GM15510 (cell line): ENCODE results near the gene UBE2J2.
A peak's percentile ranks its signal among the peaks of the same experiment; 100 is the strongest.

Source experiments
- POLR2A ChIP-seq: IDR thresholded peaks from 3 replicates; pipeline ENCODE4 v1.6.1; 2011; ENCODE audit warnings: borderline replicate concordance; ENCODE audit not compliant: insufficient read length; ENCODE audit errors: extremely low read depth

UBE2J2 gene

GRCh38 chr1:1312450-1313314, 39.0 kb upstream of the UBE2J2 start:
- TF ChIP-seq POLR2A = no peak

DNA sequence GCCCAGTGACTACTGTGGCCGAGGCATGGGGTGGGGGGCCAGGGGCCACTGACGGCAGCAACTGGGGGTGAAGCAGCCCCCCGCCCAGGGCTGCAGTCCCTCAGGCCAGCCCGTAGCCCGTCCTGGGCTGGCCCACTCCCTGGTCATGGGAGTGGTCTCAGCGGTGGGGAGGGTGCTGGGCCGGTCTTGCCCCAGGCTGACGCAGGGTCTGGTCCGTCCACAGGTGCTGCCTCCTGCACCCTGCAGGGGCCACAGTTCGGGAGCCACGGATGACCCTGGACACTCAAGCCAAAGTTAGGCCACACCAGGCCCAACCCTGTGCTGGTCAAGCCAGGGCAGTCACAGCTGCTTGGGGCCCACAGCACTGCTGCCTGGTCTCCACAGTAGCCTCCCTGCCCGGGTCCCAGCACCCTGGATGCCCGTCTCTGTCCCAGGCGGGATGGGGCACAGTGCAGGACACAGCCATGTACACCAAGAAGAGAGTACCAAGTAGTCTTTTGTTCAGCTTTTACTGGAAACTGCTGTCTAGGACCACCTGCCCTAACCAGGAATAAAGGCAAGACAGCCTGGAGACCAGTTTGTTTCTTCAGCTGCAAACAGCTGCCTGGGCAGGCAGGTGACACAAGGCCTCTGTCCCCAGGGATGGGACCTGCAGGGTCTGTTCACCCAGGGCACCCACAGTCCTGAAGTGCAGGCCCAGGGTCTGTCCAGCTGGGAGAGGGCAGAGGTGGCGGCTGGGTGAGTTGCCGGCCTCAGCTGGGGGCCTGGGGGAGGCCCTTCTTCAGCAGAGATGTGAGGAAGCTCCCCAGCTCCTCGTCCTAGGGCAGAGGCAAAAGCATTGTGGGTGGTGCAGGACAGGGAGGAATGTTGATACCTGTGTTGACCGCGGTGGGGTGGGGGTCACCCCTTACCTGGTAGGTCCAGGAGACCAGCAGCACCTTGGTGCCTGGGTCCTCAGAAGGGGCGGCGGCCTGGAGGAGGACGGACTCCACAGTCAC, 37.8 kb upstream of the UBE2J2 start:
- peak; percentile 15 for TF ChIP-seq POLR2A

- no peak for TF ChIP-seq POLR2A
These were observed 36.9 kb upstream of the UBE2J2 start for GRCh38 chr1:1310476-1311053.

DNA sequence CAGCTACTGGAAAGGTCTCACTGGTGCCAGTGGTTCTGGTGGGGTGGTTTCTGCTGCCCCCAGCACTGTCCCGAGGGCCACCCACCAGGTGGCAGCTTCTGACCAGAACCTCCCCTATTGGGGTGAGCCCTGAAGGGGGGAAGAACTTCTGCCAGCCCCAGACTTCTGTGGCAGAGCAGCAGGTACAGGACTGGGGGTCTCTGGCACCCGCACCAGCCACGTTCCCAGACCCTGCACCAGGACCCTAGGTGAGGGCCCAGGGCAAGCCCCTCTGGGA, 36.4 kb upstream of the UBE2J2 start:
- TF ChIP-seq POLR2A = no peak

- no peak for TF ChIP-seq POLR2A
These were observed 35.8 kb upstream of the UBE2J2 start for GRCh38 chr1:1309251-1310108.

GRCh38 chr1:1308756-1309250, 35.1 kb upstream of the UBE2J2 start:
- TF ChIP-seq POLR2A = no peak

- TF ChIP-seq POLR2A = peak; percentile 75
These were observed 34.5 kb upstream of the UBE2J2 start, which contains the start of the genes ACAP3 and PUSL1 for GRCh38 chr1:1307923-1308755. Gene ACAP3 (minus strand): TSS chr1:1307930. CDS start chr1:1307815, 115 bp downstream. Gene PUSL1 (plus strand): TSS chr1:1308597. CDS start chr1:1308644, 47 bp downstream.

GRCh38 chr1:1307261-1307922, 33.7 kb upstream of the UBE2J2 start:
- TF ChIP-seq POLR2A = peak; percentile 34

- TF ChIP-seq POLR2A = no peak
These were observed 33.1 kb upstream of the UBE2J2 start for GRCh38 chr1:1306661-1307260.

- no peak for TF ChIP-seq POLR2A
These were observed 32.5 kb upstream of the UBE2J2 start for GRCh38 chr1:1306070-1306660.

DNA sequence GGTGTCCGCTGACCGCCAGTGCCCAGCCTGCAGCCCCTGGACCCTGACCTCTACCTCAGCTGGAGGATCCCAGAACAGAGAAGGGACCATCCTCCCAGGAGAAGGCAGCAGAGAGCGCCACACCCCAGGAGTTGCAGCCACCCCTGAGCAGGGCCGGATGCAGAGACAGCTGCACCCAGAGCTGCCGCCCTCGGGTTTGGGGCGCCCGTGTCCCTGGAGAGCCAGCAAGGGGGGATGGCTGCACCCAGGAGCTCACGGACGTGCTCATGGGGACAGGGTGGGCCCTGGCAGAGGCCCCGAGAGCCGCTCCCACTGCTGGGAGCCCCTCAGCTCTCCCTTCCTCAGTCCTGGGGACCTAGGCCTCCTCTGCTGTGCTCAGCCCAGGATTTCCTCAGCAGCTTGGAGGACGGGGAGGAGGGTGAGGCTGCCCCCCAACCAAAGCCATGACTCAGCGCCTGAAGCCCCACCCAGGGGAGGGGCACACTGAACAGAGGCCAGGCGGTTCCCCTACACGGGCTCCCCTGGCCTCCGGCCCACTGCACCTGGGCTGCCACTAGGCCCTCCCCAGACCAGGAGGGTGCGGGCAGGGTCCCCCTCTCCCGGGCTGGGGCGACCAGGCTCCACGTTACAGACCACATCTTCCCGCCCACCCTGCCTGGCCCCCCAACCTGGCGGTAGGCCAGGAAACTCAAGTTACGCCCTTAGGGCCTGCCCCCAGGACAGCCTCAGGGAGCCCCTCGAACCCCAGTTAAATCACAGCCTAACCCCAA, 31.8 kb upstream of the UBE2J2 start:
- TF ChIP-seq POLR2A = no peak
